ENCODE results near the gene SCAND1. TPM values are rescaled to one million over a fixed set of nuclear protein-coding genes. Genes with fewer than 3 reads are reported as not detected.

The SCAND1 gene
- total RNA-seq, 2 donors from 2014 or later: 137 to 199 TPM

GRCh38 chr20:35908007-35908406, 46.3 kb downstream of the SCAND1 start:
- Histone ChIP-seq H3K27me3 (replicated peaks; ENCODE audit: insufficient read depth) (no peaks in the 10 kb centered on the region), H3K4me1 (replicated peaks) (no peaks in the 10 kb centered on the region), H3K36me3 (no peaks in the 10 kb centered on the region), H3K4me3 (no peak overlapping the region), H3K9me3 (no peaks in the 10 kb centered on the region), H3K27ac (no peak overlapping the region)
- intact Hi-C loops (cut with DNase I): no loop called here
- no peak for DNase-seq (ENCODE audit: low spot score)
- TF ChIP-seq CTCF (IDR thresholded peaks at IDR 0.05): no peak
- TF ChIP-seq POLR2AphosphoS5 (IDR thresholded peaks at IDR 0.05): no peak
- no peak for TF ChIP-seq POLR2A (IDR thresholded peaks at IDR 0.05)

DNA sequence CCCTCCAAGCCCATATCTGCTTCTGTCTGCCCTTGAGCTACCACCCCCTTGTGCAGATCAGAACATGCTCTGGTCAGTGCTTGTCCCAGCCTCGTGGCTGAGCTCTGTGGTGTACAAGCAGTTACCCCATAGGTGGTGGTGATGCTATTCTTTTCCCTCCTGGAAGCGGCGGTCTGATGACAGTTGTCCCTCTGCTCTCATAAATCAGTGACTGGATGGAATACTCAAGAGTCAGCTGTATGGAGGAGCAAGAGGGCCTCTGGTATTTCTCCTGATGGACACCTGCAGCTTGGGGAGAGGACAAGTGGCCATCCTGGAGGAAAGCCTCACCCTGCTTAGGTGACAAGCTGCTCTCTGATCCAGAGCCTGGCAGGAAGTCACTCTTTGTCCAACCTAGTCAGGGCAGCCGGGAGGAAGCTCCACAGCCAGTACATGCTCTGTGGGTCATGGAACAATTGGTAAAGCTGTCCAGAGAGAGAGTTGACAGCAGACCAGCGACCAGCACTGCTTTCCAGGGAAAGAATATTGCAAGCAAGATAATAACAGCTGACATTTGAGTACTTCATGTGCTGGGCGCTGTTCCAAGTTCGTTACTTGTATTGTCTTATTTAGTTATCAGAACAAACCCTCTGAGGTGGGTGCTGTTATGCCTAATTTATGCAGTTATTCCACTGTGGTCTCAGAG, 47.1 kb downstream of the SCAND1 start:
- WGBS: 74% methylated on average over 7 of the region's 7 CpGs
- peak; percentile 19 for DNase-seq (ENCODE audit: low spot score)
- intact Hi-C loops (cut with DNase I): no loop called here
- Histone ChIP-seq H3K4me1 (replicated peaks) (no peaks in the 10 kb centered on the region), H3K27me3 (replicated peaks; ENCODE audit: insufficient read depth) (no peaks in the 10 kb centered on the region), H3K9me3 (no peaks in the 10 kb centered on the region), H3K4me3 (no peak overlapping the region), H3K27ac (no peak overlapping the region), H3K36me3 (no peaks in the 10 kb centered on the region)
- TF ChIP-seq CTCF (IDR thresholded peaks at IDR 0.05) (no peak), POLR2AphosphoS5 (IDR thresholded peaks at IDR 0.05) (no peak), POLR2A (IDR thresholded peaks at IDR 0.05) (no peak)

GRCh38 chr20:35904982-35905663, 49.2 kb downstream of the SCAND1 start:
- Histone ChIP-seq H3K4me3 (no peak overlapping the region), H3K4me1 (replicated peaks) (no peaks in the 10 kb centered on the region), H3K27ac (no peak overlapping the region), H3K9me3 (no peaks in the 10 kb centered on the region), H3K36me3 (no peaks in the 10 kb centered on the region), H3K27me3 (replicated peaks; ENCODE audit: insufficient read depth) (no peaks in the 10 kb centered on the region)
- WGBS: 68% methylated on average over 4 of the region's 4 CpGs
- no peak for TF ChIP-seq POLR2A (IDR thresholded peaks at IDR 0.05)
- TF ChIP-seq CTCF (IDR thresholded peaks at IDR 0.05): no peak
- no peak for DNase-seq (ENCODE audit: low spot score)
- intact Hi-C loops (cut with DNase I): no loop called here

GRCh38 chr20:35903843-35904242, 50.5 kb downstream of the SCAND1 start:
- intact Hi-C loops (cut with DNase I): no loop called here
- TF ChIP-seq POLR2AphosphoS5 (IDR thresholded peaks at IDR 0.05) (no peak), CTCF (IDR thresholded peaks at IDR 0.05) (no peak), POLR2A (IDR thresholded peaks at IDR 0.05) (no peak)
- H3K4me3 ChIP-seq: no peak overlapping the region
- no peaks in the 10 kb centered on the region for H3K36me3 ChIP-seq
- no peak for DNase-seq (ENCODE audit: low spot score)
- no peaks in the 10 kb centered on the region for H3K4me1 ChIP-seq (replicated peaks)
- H3K9me3 ChIP-seq: no peaks in the 10 kb centered on the region
- no peaks in the 10 kb centered on the region for H3K27me3 ChIP-seq (replicated peaks; ENCODE audit: insufficient read depth)
- H3K27ac ChIP-seq: no peak overlapping the region
- WGBS: 81% methylated on average over 3 of the region's 3 CpGs

Small RNA genes lying within 50 kb of the gene (small RNA-seq; reads per million reads assigned to genes)
- 0 reads per million in 2 donors for gene RNU6-937P

Other genes starting within 250 kb of the SCAND1 start
- 100 to 1,000 TPM; 228 to 235 TPM for gene RBM39, start 212.2 kb downstream of the SCAND1 start, total RNA-seq
- 10 to 100 TPM; 34.7 to 61.1 TPM for gene PHF20, start 182.5 kb downstream of the SCAND1 start, total RNA-seq
- 1 to 10 TPM; 3.3 to 7.7 TPM for gene CNBD2, start 14.1 kb upstream of the SCAND1 start, total RNA-seq
- 10 to 100 TPM; 27.7 to 91.1 TPM for gene EPB41L1, start 200.2 kb upstream of the SCAND1 start, total RNA-seq

All from prostate gland (tissue), 2 donors.